H1 (cell line): ENCODE results near the gene EXOSC7. TPM values are rescaled to one million over a fixed set of nuclear protein-coding genes. Genes with fewer than 3 reads are reported as not detected.

Experiments
- CTCF ChIA-PET: fragments of 300-600 bp; sonication (Branson Sonifier 250); formaldehyde crosslinking; loops from one replicate; lab custom pipeline; 2021; ENCODE audit not compliant: partially characterized antibody; lab: Charles Lee
- POLR2A ChIA-PET: fragments of 300-600 bp; sonication (Branson Sonifier 250); formaldehyde crosslinking; loops from one replicate; lab custom pipeline; 2021; ENCODE audit warnings: inconsistent platforms; ENCODE audit not compliant: partially characterized antibody; lab: Charles Lee
- DNase-seq, 2 experiments: peaks; one replicate each; pipeline versions ENCODE4 v3.0.0 to v3.0.0-alpha.2; 2010 to 2022; ENCODE audit warnings: low spot score in 2 of 2, low read depth in 1 of 2, mixed read lengths in 1 of 2
- FAIRE-seq: peaks from 2 replicates; lab custom pipeline; 2011; peaks lifted over from hg19 to GRCh38; lab: Jason Lieb, UNC
- H2AFZ ChIP-seq: 2 replicates; pipeline ENCODE4 v1.8.1; 2012; ENCODE audit warnings: low read length, inconsistent platforms
- H2AK5ac ChIP-seq: 2 replicates; pipeline ENCODE4 v1.6.1; 2013; ENCODE audit warnings: low read depth, low read length
- H2BK120ac ChIP-seq: replicated peaks from 2 replicates; pipeline ENCODE3; 2013; ENCODE audit warnings: low read depth, low read length, inconsistent platforms
- H2BK12ac ChIP-seq: 2 replicates; pipeline ENCODE4 v1.6.1; 2013; ENCODE audit warnings: low read depth, low read length
- H2BK15ac ChIP-seq: 2 replicates; pipeline ENCODE4 v1.6.1; 2013; ENCODE audit warnings: low read length
- H2BK20ac ChIP-seq: 2 replicates; pipeline ENCODE4 v1.6.1; 2013; ENCODE audit warnings: low read length
- H2BK5ac ChIP-seq: 2 replicates; pipeline ENCODE4 v1.6.1; 2013; ENCODE audit warnings: low read depth, low read length
- H3K14ac ChIP-seq: 2 replicates; pipeline ENCODE4 v1.6.1; 2013; ENCODE audit warnings: inconsistent platforms; ENCODE audit not compliant: insufficient read length
- H3K18ac ChIP-seq: 2 replicates; pipeline ENCODE4 v1.6.1; 2013; ENCODE audit warnings: low read length; ENCODE audit errors: extremely low read depth
- H3K23ac ChIP-seq: 2 replicates; pipeline ENCODE4 v1.6.1; 2013; ENCODE audit warnings: inconsistent platforms; ENCODE audit not compliant: insufficient read length
- H3K23me2 ChIP-seq: 2 replicates; pipeline ENCODE4 v1.6.1; 2013; ENCODE audit warnings: low read depth, low read length
- H3K27ac ChIP-seq: 2 replicates; pipeline ENCODE4 v1.6.1; 2011; ENCODE audit warnings: low read depth, low read length, inconsistent platforms
- H3K27me3 ChIP-seq, 4 experiments: replicated peaks in 1 of 4; 1 replicate in 1 of 4; 2 replicates in 3 of 4; pipeline versions ENCODE4 v1.6.1 to v1.8.1; 2011 to 2013; ENCODE audit warnings: low read length in 3 of 4, mild to moderate bottlenecking in 3 of 4, inconsistent platforms in 2 of 4, mixed read lengths in 2 of 4, moderate library complexity in 1 of 4; ENCODE audit not compliant: control insufficient read depth in 3 of 4, insufficient read depth in 3 of 4; ENCODE audit errors: extremely low read depth in 1 of 4
- H3K36me3 ChIP-seq, 4 experiments: 2 replicates each; pipeline versions ENCODE4 v1.6.1 to v1.8.1; 2011 to 2013; ENCODE audit warnings: mild to moderate bottlenecking in 4 of 4, low read length in 3 of 4, moderate library complexity in 2 of 4, control low read depth in 1 of 4, inconsistent platforms in 1 of 4; ENCODE audit not compliant: insufficient read depth in 4 of 4, control insufficient read depth in 2 of 4
- H3K4ac ChIP-seq: replicated peaks from 2 replicates; pipeline ENCODE3; 2013; ENCODE audit warnings: low read length, low read depth, mixed read lengths, inconsistent platforms; ENCODE audit not compliant: insufficient read length
- H3K4me1 ChIP-seq, 4 experiments: replicated peaks in 1 of 4; 1 replicate in 1 of 4; 2 replicates in 3 of 4; pipeline versions ENCODE4 v1.6.1 to v1.8.1; 2011 to 2013; ENCODE audit warnings: low read length in 3 of 4, inconsistent platforms in 2 of 4, mixed read lengths in 1 of 4; ENCODE audit not compliant: insufficient read depth in 4 of 4, control insufficient read depth in 3 of 4
- H3K4me2 ChIP-seq, 2 experiments: 2 replicates each; pipeline versions ENCODE4 v1.6.1 to v1.8.1; 2011 to 2013; ENCODE audit warnings: low read depth in 2 of 2, low read length in 2 of 2, control low read depth in 1 of 2, inconsistent platforms in 1 of 2, mild to moderate bottlenecking in 1 of 2; ENCODE audit not compliant: insufficient read depth in 1 of 2
- H3K4me3 ChIP-seq, 4 experiments: fragments of 200-600, 300-600 bp in 1 of 4; sonication (generic), shearing (Covaris generic), sonication (Bioruptor Twin) in 1 of 4; 2 replicates each; pipeline versions ENCODE4 v1.5.1 to v1.8.1; 2011 to 2016; ENCODE audit warnings: low read length in 4 of 4, low read depth in 3 of 4, control low read depth in 2 of 4, inconsistent platforms in 2 of 4, mild to moderate bottlenecking in 2 of 4, mixed read lengths in 1 of 4, moderate library complexity in 1 of 4; ENCODE audit not compliant: insufficient read depth in 2 of 4; ENCODE audit errors: extremely low read depth in 1 of 4
- H3K56ac ChIP-seq: replicated peaks from 2 replicates; pipeline ENCODE3; 2013; ENCODE audit warnings: low read depth, mild to moderate bottlenecking, mixed read lengths, low read length, inconsistent platforms; ENCODE audit not compliant: insufficient read length
- H3K79me1 ChIP-seq: 2 replicates; pipeline ENCODE4 v1.6.1; 2013; ENCODE audit warnings: low read depth, low read length, control low read depth
- H3K79me2 ChIP-seq, 2 experiments: 2 replicates each; pipeline versions ENCODE4 v1.6.1 to v1.8.1; 2012 to 2013; ENCODE audit warnings: low read length in 2 of 2, mild to moderate bottlenecking in 2 of 2, inconsistent platforms in 1 of 2; ENCODE audit not compliant: insufficient read depth in 2 of 2, control insufficient read depth in 1 of 2
- H3K9ac ChIP-seq, 4 experiments: replicated peaks in 1 of 4; 1 replicate in 1 of 4; 2 replicates in 3 of 4; pipeline versions ENCODE4 v1.6.1 to v1.8.1; 2011 to 2013; ENCODE audit warnings: low read depth in 3 of 4, low read length in 3 of 4, control low read depth in 2 of 4, mild to moderate bottlenecking in 2 of 4, moderate library complexity in 2 of 4, inconsistent platforms in 1 of 4; ENCODE audit errors: extremely low read depth in 1 of 4
- H3K9me3 ChIP-seq, 2 experiments: 2 replicates each; pipeline versions ENCODE4 v1.6.1 to v1.8.1; 2012 to 2013; ENCODE audit warnings: mild to moderate bottlenecking in 2 of 2, moderate library complexity in 2 of 2, control low read depth in 1 of 2, inconsistent platforms in 1 of 2, low read depth in 1 of 2, low read length in 1 of 2, mixed read lengths in 1 of 2; ENCODE audit not compliant: insufficient read depth in 2 of 2
- H4K20me1 ChIP-seq, 2 experiments: replicated peaks in 1 of 2; 2 replicates each; pipeline versions ENCODE3 to v1.8.1; 2011 to 2013; ENCODE audit warnings: inconsistent platforms in 2 of 2, low read length in 2 of 2, mild to moderate bottlenecking in 1 of 2; ENCODE audit not compliant: insufficient read depth in 2 of 2, control insufficient read depth in 1 of 2
- H4K5ac ChIP-seq: 2 replicates; pipeline ENCODE4 v1.6.1; 2013; ENCODE audit warnings: low read length, low read depth, mixed read lengths, inconsistent platforms; ENCODE audit not compliant: insufficient read length
- H4K8ac ChIP-seq: 2 replicates; pipeline ENCODE4 v1.8.0; 2013; ENCODE audit warnings: mild to moderate bottlenecking, moderate library complexity, low read length, inconsistent platforms; ENCODE audit not compliant: insufficient read depth; ENCODE audit errors: extremely low read depth
- H4K91ac ChIP-seq: replicated peaks from 2 replicates; pipeline ENCODE3; 2013; ENCODE audit warnings: low read length, mixed read lengths, inconsistent platforms; ENCODE audit not compliant: insufficient read length
- ASH2L ChIP-seq: fragments of 200-600, 300-600 bp; sonication (generic); IDR thresholded peaks from one replicate; pipeline ENCODE4 v1.7.1; 2017; ENCODE audit warnings: low read length
- CTBP2 ChIP-seq: IDR thresholded peaks from 2 replicates; pipeline ENCODE4 v1.7.0; 2011; ENCODE audit warnings: borderline replicate concordance, mild to moderate bottlenecking, moderate library complexity, mixed read lengths, low read length; ENCODE audit not compliant: insufficient read depth, insufficient read length
- EP300 ChIP-seq, 2 experiments: IDR thresholded peaks; 1 replicate in 1 of 2; 2 replicates in 1 of 2; pipeline ENCODE4 v1.6.1; 2011 to 2012; ENCODE audit warnings: low read depth in 2 of 2, low read length in 2 of 2, mild to moderate bottlenecking in 2 of 2, borderline replicate concordance in 1 of 2, inconsistent platforms in 1 of 2, moderate library complexity in 1 of 2
- HDAC6 ChIP-seq: IDR thresholded peaks from one replicate; pipeline ENCODE4 v1.7.1; 2012; ENCODE audit warnings: low read depth, mild to moderate bottlenecking, inconsistent platforms, low read length, moderate library complexity
- RBBP5 ChIP-seq: IDR thresholded peaks from 2 replicates; pipeline ENCODE4 v1.7.1; 2012; ENCODE audit warnings: low read depth, mild to moderate bottlenecking, inconsistent platforms, low read length, moderate library complexity, borderline replicate concordance
- RFX5 ChIP-seq: IDR thresholded peaks from 2 replicates; pipeline ENCODE4 v1.6.1; 2011; ENCODE audit warnings: low read depth, low read length, improper control_type of control experiment, borderline replicate concordance
- RNF2 ChIP-seq: fragments of 200-900, 300-1000 bp; sonication (generic); IDR thresholded peaks from 2 replicates; pipeline ENCODE4 v1.7.1; 2016; ENCODE audit warnings: borderline replicate concordance, low read depth, mild to moderate bottlenecking, antibody characterized with exemption, low read length; ENCODE audit not compliant: poor library complexity, severe bottlenecking; ENCODE audit errors: missing control alignments
- WGBS, 2 experiments: shearing (Covaris generic) in 1 of 2; methylation state at CpG; one replicate each; pipeline versions ENCODE4 v1.1.6 to v1.1.7; 2013 to 2015; ENCODE audit warnings: low lambda C conversion rate in 2 of 2, mixed read lengths in 2 of 2, inconsistent platforms in 1 of 2, low coverage in 1 of 2, missing lambda C conversion rate in 1 of 2; ENCODE audit not compliant: insufficient replicate concordance in 2 of 2, insufficient coverage in 1 of 2, insufficient read length in 1 of 2; ENCODE audit errors: extremely low coverage in 1 of 2, missing lambda C conversion rate in 1 of 2; 5-methylcytosine and 5-hydroxymethylcytosine counted together
- polyA plus RNA-seq, 7 experiments: library from polyadenylated mRNA; depleted of rRNA in 3 of 7; stranded (reverse) in 5 of 7; unstranded in 2 of 7; fragments of >200 nt in 5 of 7; fragments of 200-250 nt in 2 of 7; gene quantifications; 1 replicate in 5 of 7; 2 replicates in 1 of 7; 4 replicates in 1 of 7; pipeline versions ENCODE4 v1.2.1 to v1.2.3, GENCODE V29; 2011 to 2013; ENCODE audit warnings: missing spikeins in 2 of 7, mixed read lengths in 2 of 7
- total RNA-seq: library from RNA; stranded (reverse); fragmentation: NEBNext Ultra II Directional; extraction: Animal tissue kit (Norgen Biotek cat#: 25700); gene quantifications from 2 replicates; pipeline ENCODE4 v1.2.1, GENCODE V29; 2021

EXOSC7 gene
- total and polyA plus RNA-seq, 2 of the 8 experiments (the other 6 are each of a cell fraction or from before 2014, with no cell fraction given), result 92.7 to 94.5 TPM

GRCh38 chr3:44930911-44931310 is 45.1 kb upstream of the EXOSC7 start:
- Histone ChIP-seq H2BK12ac (no peak overlapping the region), H2AFZ (no peak overlapping the region), H3K36me3 (peaks cover 3 to 23% (median 8%) of the 10 kb centered on the region in 4 experiments; a peak in 6 of 8 replicates), H3K79me2 (no peaks in the 10 kb centered on the region), H3K9ac (no peak overlapping the region), H3K4me1 (peaks cover 0 to 3% (median 0%) of the 10 kb centered on the region in 4 experiments; a peak in 1 of 7 replicates), H3K4me2 (no peak overlapping the region), H3K27me3 (no peaks in the 10 kb centered on the region), H3K23me2 (no peaks in the 10 kb centered on the region), H3K27ac (no peak overlapping the region), H3K79me1 (no peaks in the 10 kb centered on the region; the same call in 1 of the 2 replicates), H2BK20ac (no peak overlapping the region), H2BK120ac (no peak overlapping the region), H4K20me1 (peaks cover 4 to 8% of the 10 kb centered on the region in 2 experiments), H3K56ac (no peak overlapping the region), H3K9me3 (no peaks in the 10 kb centered on the region), H3K18ac (no peak overlapping the region), H3K14ac (no peak overlapping the region), H2BK5ac (no peak overlapping the region), H4K8ac (no peak overlapping the region), H3K4me3 (no peak overlapping the region), H2BK15ac (no peak overlapping the region), H4K91ac (no peak overlapping the region), H3K23ac (no peak overlapping the region), H4K5ac (no peak overlapping the region), H2AK5ac (no peak overlapping the region), H3K4ac (no peak overlapping the region)
- POLR2A ChIA-PET, result no interaction called here
- CTCF ChIA-PET, result interaction anchor here (1.4 to 9.0 kb wide), 2 partner anchors 16 kb away, joined by 3 to 69 read pairs; no protein-coding TSS in a partner anchor
- DNase-seq (no peak), FAIRE-seq (no peak)
- 89% methylated on average over 2 of the region's 2 CpGs; no CpG with 5 or more reads in 1 of the 2 experiments for WGBS, 2 experiments
- TF ChIP-seq RNF2 (no peak), RFX5 (no peak), HDAC6 (no peak), EP300 (IDR thresholded peaks at IDR 0.05; ENCODE audit: borderline replicate concordance in 1 of 2, low read depth in 2 of 2, low read length in 2 of 2) (no peak), ASH2L (no peak), CTBP2 (no peak), RBBP5 (no peak)
